ENCODE measurements around the gene E2F4.

E2F4 gene

GRCh38 chr16:67190448-67191399 is 1.2 kb upstream of the E2F4 start:
- TF ChIP-seq CREB1 (IDR thresholded peaks at IDR 0.05; ENCODE audit: low read depth), result no peak
- no peak for TF ChIP-seq ZBTB7A (IDR thresholded peaks at IDR 0.05; ENCODE audit: low read depth)
- TF ChIP-seq EGR1 (IDR thresholded peaks at IDR 0.05), result no peak
- TF ChIP-seq YY1 (IDR thresholded peaks at IDR 0.05; ENCODE audit: low read depth), result no peak
- TF ChIP-seq TAF1 (IDR thresholded peaks at IDR 0.05; ENCODE audit: low read depth), result no peak
- no peak for TF ChIP-seq RAD21 (IDR thresholded peaks at IDR 0.05; ENCODE audit: low read depth)
- TF ChIP-seq NFIC (IDR thresholded peaks at IDR 0.05), result no peak
- TF ChIP-seq, protein P1, sequence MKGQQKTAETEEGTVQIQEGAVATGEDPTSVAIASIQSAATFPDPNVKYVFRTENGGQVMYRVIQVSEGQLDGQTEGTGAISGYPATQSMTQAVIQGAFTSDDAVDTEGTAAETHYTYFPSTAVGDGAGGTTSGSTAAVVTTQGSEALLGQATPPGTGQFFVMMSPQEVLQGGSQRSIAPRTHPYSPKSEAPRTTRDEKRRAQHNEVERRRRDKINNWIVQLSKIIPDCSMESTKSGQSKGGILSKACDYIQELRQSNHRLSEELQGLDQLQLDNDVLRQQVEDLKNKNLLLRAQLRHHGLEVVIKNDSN (IDR thresholded peaks at IDR 0.05), result no peak
- TF ChIP-seq REST (IDR thresholded peaks at IDR 0.05; ENCODE audit: low read depth), result no peak
- TF ChIP-seq, protein P2, sequence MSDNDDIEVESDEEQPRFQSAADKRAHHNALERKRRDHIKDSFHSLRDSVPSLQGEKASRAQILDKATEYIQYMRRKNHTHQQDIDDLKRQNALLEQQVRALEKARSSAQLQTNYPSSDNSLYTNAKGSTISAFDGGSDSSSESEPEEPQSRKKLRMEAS (IDR thresholded peaks at IDR 0.05), result no peak
- no peak for TF ChIP-seq TEAD4 (IDR thresholded peaks at IDR 0.05)
- TF ChIP-seq TCF12 (IDR thresholded peaks at IDR 0.05; ENCODE audit: low read depth), result no peak
- TF ChIP-seq FOXM1 (IDR thresholded peaks at IDR 0.05; ENCODE audit: borderline replicate concordance, low read depth), result no peak
- no peak for TF ChIP-seq CEBPB (IDR thresholded peaks at IDR 0.05)
- no peak for TF ChIP-seq EP300 (IDR thresholded peaks at IDR 0.05; ENCODE audit: borderline replicate concordance)

- no peak for TF ChIP-seq EP300 (IDR thresholded peaks at IDR 0.05; ENCODE audit: borderline replicate concordance)
- no peak for TF ChIP-seq EGR1 (IDR thresholded peaks at IDR 0.05)
- TF ChIP-seq REST (IDR thresholded peaks at IDR 0.05; ENCODE audit: low read depth), result no peak
- no peak for TF ChIP-seq NFIC (IDR thresholded peaks at IDR 0.05)
- TF ChIP-seq, protein P2 (IDR thresholded peaks at IDR 0.05), result no peak
- TF ChIP-seq, protein P1 (IDR thresholded peaks at IDR 0.05), result no peak
- no peak for TF ChIP-seq RAD21 (IDR thresholded peaks at IDR 0.05; ENCODE audit: low read depth)
- TF ChIP-seq ZBTB7A (IDR thresholded peaks at IDR 0.05; ENCODE audit: low read depth), result no peak
- no peak for TF ChIP-seq CEBPB (IDR thresholded peaks at IDR 0.05)
- no peak for TF ChIP-seq FOXM1 (IDR thresholded peaks at IDR 0.05; ENCODE audit: borderline replicate concordance, low read depth)
- no peak for TF ChIP-seq YY1 (IDR thresholded peaks at IDR 0.05; ENCODE audit: low read depth)
Measured at GRCh38 chr16:67191411-67191994, 452 bp upstream of the E2F4 start.

- TF ChIP-seq CREB1 (IDR thresholded peaks at IDR 0.05; ENCODE audit: low read depth) (no peak), RAD21 (IDR thresholded peaks at IDR 0.05; ENCODE audit: low read depth) (no peak), CEBPB (IDR thresholded peaks at IDR 0.05) (no peak), ZBTB7A (IDR thresholded peaks at IDR 0.05; ENCODE audit: low read depth) (no peak), TAF1 (IDR thresholded peaks at IDR 0.05; ENCODE audit: low read depth) (no peak), YY1 (IDR thresholded peaks at IDR 0.05; ENCODE audit: low read depth) (no peak), EP300 (IDR thresholded peaks at IDR 0.05; ENCODE audit: borderline replicate concordance) (no peak), FOXM1 (IDR thresholded peaks at IDR 0.05; ENCODE audit: borderline replicate concordance, low read depth) (no peak), TCF12 (IDR thresholded peaks at IDR 0.05; ENCODE audit: low read depth) (no peak), TEAD4 (IDR thresholded peaks at IDR 0.05) (no peak), REST (IDR thresholded peaks at IDR 0.05; ENCODE audit: low read depth) (no peak)
- TF ChIP-seq, protein P2 (IDR thresholded peaks at IDR 0.05), result no peak
Measured at GRCh38 chr16:67192781-67193361, 916 bp downstream of the E2F4 start.

Data from Ishikawa (cell line).